ENCODE data around the gene ABCC8.
A peak's percentile ranks its signal among the peaks of the same experiment; 100 is the strongest.

Gene ABCC8

DNA sequence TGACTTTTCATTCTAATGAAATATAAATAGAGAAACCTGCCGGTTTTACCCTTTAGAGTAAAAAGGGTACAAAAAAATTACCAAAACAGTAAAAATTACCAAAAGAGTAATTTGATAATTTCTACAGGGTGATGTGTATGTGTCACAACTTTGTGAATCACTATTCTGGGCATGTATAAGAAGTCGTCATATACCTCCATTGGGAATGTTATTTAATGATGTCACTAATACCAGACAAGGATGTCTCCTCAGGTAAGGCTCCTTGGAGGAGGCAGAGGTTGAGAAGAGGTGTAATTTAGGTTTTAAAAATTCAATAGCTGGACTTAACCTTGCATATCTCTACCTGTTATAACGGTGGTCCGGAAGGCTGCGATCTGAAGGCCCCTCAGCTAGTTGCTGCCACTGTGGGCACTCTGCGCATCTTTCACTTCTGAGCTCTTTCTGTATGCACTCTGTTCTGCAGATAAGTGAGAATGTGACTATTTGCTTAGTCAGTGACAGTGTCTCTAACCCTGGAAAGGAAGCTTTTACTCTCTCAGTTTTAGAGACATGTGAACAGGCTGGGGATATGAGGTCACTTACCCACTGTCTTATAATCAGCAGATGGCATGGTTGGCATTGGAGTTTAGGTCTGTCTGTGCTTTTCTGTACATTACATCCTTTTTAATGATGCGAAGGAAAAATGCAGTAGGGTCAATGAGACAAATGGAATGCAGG is 126.0 kb downstream of the ABCC8 start:
- TF ChIP-seq CTCF (IDR thresholded peaks at IDR 0.05; ENCODE audit: borderline replicate concordance, control extremely low read depth, extremely low read depth, insufficient read depth, missing control alignments), result no peak
- in situ Hi-C loops (cut with MboI; ENCODE audit: low sequenced_read_pairs, unreplicated experiment), result loop anchor here (25.0 kb wide), 1 partner anchor 113 kb away; no protein-coding TSS in a partner anchor
- DNase-seq (ENCODE audit: low spot score), result no peak

GRCh38 chr11:17347676-17348075 is 129.0 kb downstream of the ABCC8 start:
- no peak for TF ChIP-seq CTCF (IDR thresholded peaks at IDR 0.05; ENCODE audit: borderline replicate concordance, control extremely low read depth, extremely low read depth, insufficient read depth, missing control alignments)
- in situ Hi-C loops (cut with MboI; ENCODE audit: low sequenced_read_pairs, unreplicated experiment), result no loop called here
- DNase-seq (ENCODE audit: low spot score), result no peak

DNA sequence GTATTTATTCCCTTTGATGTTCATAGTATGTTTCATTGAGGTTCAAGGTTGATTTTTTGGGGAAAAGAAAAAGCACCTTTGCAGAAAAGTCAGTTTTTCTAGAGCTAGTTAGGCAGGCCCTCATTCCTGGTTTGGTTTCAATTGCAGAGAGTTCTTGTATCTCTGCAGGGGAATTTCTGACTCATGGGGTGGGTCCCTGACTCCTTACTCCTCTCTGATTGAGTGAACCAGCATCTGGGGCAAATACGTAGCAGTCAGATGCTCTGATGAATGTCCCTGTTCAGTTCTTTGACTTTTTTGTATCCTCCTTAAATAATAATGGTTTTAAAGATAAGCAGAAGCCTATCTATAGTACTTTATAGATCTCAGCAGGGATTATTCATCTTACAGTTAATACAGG is 132.7 kb downstream of the ABCC8 start:
- peak; percentile 24 for DNase-seq (ENCODE audit: low spot score)
- in situ Hi-C loops (cut with MboI; ENCODE audit: low sequenced_read_pairs, unreplicated experiment), result no loop called here
- no peak for TF ChIP-seq CTCF (IDR thresholded peaks at IDR 0.05; ENCODE audit: borderline replicate concordance, control extremely low read depth, extremely low read depth, insufficient read depth, missing control alignments)

GRCh38 chr11:17343257-17343656 is 133.4 kb downstream of the ABCC8 start:
- in situ Hi-C loops (cut with MboI; ENCODE audit: low sequenced_read_pairs, unreplicated experiment), result no loop called here
- no peak for TF ChIP-seq CTCF (IDR thresholded peaks at IDR 0.05; ENCODE audit: borderline replicate concordance, control extremely low read depth, extremely low read depth, insufficient read depth, missing control alignments)
- DNase-seq (ENCODE audit: low spot score), result no peak

Data from GM13976 (cell line).